ENCODE data around the gene RFT1.

GRCh38 chr3:53167418-53168174 is 37.4 kb upstream of the RFT1 start:
- no peak for TF ChIP-seq CTCF (conservative IDR thresholded peaks at IDR 0.05; ENCODE audit: low read depth in 2 of 2)
- no peak for TF ChIP-seq REST (IDR thresholded peaks at IDR 0.05; ENCODE audit: unreplicated experiment)
- no peak for TF ChIP-seq POLR2AphosphoS5 (IDR thresholded peaks at IDR 0.05; ENCODE audit: low read depth)
- TF ChIP-seq EZH2 (IDR thresholded peaks at IDR 0.05; ENCODE audit: low read depth, unreplicated experiment): no peak
- TF ChIP-seq EZH2phosphoT487 (IDR thresholded peaks at IDR 0.05; ENCODE audit: unreplicated experiment): no peak
- no peak for TF ChIP-seq ETS1 (IDR thresholded peaks at IDR 0.05)
- TF ChIP-seq ZNF462 (CRISPR knock-in tag; IDR thresholded peaks at IDR 0.05): no peak
